Measurements from ENCODE around the gene DENND2A. TPM values are rescaled to one million over a fixed set of nuclear protein-coding genes. Genes with fewer than 3 reads are reported as not detected.
"Not testable (repeated sequence)": the region's sequence is repeated elsewhere in the genome, so short reads cannot be mapped to it uniquely, and the experiment has no call there.

The DENND2A gene
- total RNA-seq, 1 donor from 2014 or later, result not detected

GRCh38 chr7:140534743-140535142 is 105.9 kb downstream of the DENND2A start:
- POLR2A ChIA-PET, result no interaction called here
- H3K9me3 Mint-ChIP-seq, result no peaks in the 10 kb centered on the region
- H3K27me3 Mint-ChIP-seq, result no peaks in the 10 kb centered on the region
- ATAC-seq (ENCODE audit: low read depth), result no peak
- no peak overlapping the region for H3K4me3 Mint-ChIP-seq
- H3K4me1 Mint-ChIP-seq, result peaks cover 16% of the 10 kb centered on the region
- intact Hi-C loops (cut with micrococcal nuclease), result no loop called here
- TF ChIP-seq, protein P1, sequence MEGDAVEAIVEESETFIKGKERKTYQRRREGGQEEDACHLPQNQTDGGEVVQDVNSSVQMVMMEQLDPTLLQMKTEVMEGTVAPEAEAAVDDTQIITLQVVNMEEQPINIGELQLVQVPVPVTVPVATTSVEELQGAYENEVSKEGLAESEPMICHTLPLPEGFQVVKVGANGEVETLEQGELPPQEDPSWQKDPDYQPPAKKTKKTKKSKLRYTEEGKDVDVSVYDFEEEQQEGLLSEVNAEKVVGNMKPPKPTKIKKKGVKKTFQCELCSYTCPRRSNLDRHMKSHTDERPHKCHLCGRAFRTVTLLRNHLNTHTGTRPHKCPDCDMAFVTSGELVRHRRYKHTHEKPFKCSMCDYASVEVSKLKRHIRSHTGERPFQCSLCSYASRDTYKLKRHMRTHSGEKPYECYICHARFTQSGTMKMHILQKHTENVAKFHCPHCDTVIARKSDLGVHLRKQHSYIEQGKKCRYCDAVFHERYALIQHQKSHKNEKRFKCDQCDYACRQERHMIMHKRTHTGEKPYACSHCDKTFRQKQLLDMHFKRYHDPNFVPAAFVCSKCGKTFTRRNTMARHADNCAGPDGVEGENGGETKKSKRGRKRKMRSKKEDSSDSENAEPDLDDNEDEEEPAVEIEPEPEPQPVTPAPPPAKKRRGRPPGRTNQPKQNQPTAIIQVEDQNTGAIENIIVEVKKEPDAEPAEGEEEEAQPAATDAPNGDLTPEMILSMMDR (IDR thresholded peaks at IDR 0.05), result no peak
- CTCF ChIA-PET, result no interaction called here
- no peaks in the 10 kb centered on the region for H3K36me3 Mint-ChIP-seq (ENCODE audit: low read depth)
- no peak overlapping the region for H3K27ac Mint-ChIP-seq
- no peak for DNase-seq

GRCh38 chr7:140533394-140533872 is 107.2 kb downstream of the DENND2A start:
- Mint-ChIP-seq H3K36me3 (ENCODE audit: low read depth) (no peaks in the 10 kb centered on the region), H3K4me3 (no peak overlapping the region), H3K4me1 (peaks cover 16% of the 10 kb centered on the region), H3K27ac (no peak overlapping the region), H3K27me3 (no peaks in the 10 kb centered on the region), H3K9me3 (no peaks in the 10 kb centered on the region)
- ATAC-seq (ENCODE audit: low read depth) (no peak), DNase-seq (no peak)
- intact Hi-C loops (cut with micrococcal nuclease), result no loop called here
- TF ChIP-seq, protein P1 (IDR thresholded peaks at IDR 0.05), result no peak
- POLR2A ChIA-PET, result no interaction called here
- CTCF ChIA-PET, result no interaction called here

GRCh38 chr7:140529428-140529827 is 111.2 kb downstream of the DENND2A start:
- intact Hi-C loops (cut with micrococcal nuclease); H3K36me3 Mint-ChIP-seq (ENCODE audit: low read depth); H3K27ac Mint-ChIP-seq; DNase-seq; ATAC-seq (ENCODE audit: low read depth); POLR2A ChIA-PET; H3K4me1 Mint-ChIP-seq; H3K4me3 Mint-ChIP-seq; H3K9me3 Mint-ChIP-seq; CTCF ChIA-PET; H3K27me3 Mint-ChIP-seq: not testable (repeated sequence)

DNA sequence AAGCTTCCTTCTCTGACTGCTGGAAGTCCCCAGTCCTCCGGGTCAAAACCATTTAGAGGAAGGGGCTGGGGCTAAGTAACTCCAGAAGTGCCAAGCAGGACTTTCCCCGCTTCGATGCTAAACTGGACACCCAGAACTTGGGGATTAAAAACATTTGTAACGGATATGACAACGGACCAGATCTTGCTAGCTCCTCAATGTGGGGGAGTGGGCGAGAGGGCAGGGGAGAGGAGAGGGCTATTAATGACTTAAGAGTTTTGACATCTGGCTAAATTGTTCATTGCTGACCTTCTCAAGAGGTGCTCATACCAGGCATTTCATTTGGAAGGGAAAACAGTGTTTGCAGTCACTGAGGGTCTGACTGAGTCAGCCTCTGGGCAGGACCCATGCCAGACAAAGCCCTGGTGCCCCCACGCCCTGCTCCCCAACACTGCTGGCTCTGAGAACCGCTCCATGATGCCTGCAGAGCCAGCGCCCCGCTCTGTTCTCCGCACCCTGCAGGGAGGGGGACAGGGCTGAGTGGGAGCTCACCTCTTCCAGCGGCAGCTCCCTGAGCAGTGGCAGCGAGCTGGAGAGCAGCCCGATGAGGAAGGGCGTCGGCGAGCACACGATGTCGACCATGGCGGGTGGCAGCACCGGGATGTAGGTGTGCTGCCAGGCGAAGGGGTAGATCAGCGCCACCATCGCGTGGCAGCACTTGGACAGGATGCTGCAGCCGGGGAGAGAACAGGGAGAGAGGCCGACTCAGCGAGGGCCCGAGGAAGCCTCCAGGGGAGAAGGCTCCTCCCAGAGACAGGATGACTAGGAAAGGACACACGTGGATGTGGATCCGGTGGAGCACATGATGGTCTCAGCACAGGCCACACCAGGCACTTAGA is 113.6 kb downstream of the DENND2A start:
- ATAC-seq (ENCODE audit: low read depth) (no peak), DNase-seq (no peak)
- H3K27ac Mint-ChIP-seq, result no peak overlapping the region
- H3K4me1 Mint-ChIP-seq, result peaks cover 11% of the 10 kb centered on the region
- intact Hi-C loops (cut with micrococcal nuclease), result no loop called here
- H3K36me3 Mint-ChIP-seq (ENCODE audit: low read depth), result no peaks in the 10 kb centered on the region
- CTCF ChIA-PET, result no interaction called here
- H3K9me3 Mint-ChIP-seq, result no peaks in the 10 kb centered on the region
- H3K4me3 Mint-ChIP-seq, result no peak overlapping the region
- H3K27me3 Mint-ChIP-seq, result peaks cover 3% of the 10 kb centered on the region
- TF ChIP-seq, protein P1 (IDR thresholded peaks at IDR 0.05), result no peak
- POLR2A ChIA-PET, result no interaction called here

- Mint-ChIP-seq H3K27me3 (peaks cover 3% of the 10 kb centered on the region), H3K4me3 (no peak overlapping the region), H3K9me3 (no peaks in the 10 kb centered on the region), H3K4me1 (peaks cover 11% of the 10 kb centered on the region), H3K36me3 (ENCODE audit: low read depth) (no peaks in the 10 kb centered on the region), H3K27ac (no peak overlapping the region)
- intact Hi-C loops (cut with micrococcal nuclease), result no loop called here
- ChIA-PET CTCF (no interaction called here), POLR2A (no interaction called here)
- DNase-seq (no peak), ATAC-seq (ENCODE audit: low read depth) (no peak)
- TF ChIP-seq, protein P1 (IDR thresholded peaks at IDR 0.05), result no peak
Measured at GRCh38 chr7:140526214-140526613, 114.4 kb downstream of the DENND2A start.
